SK-N-SH treated with all-trans-retinoic acid at 6 μM for 48 hours (cell line): ENCODE data around the gene ARID1A.

Experiments
- ATAC-seq: fragments of 200-7000 bp; cut with Tn5 transposase; 3 replicates; pipeline ENCODE4 v1.9.1; 2020; ENCODE audit warnings: mild to moderate bottlenecking, moderate library complexity
- ARNTL ChIP-seq: fragments of 450-650 bp; formaldehyde crosslinking; IDR thresholded peaks from 2 replicates; pipeline ENCODE4 v1.5.0; 2020; ENCODE audit warnings: low read depth, mild to moderate bottlenecking, moderate library complexity, borderline replicate concordance
- BACH2 ChIP-seq: fragments of 250-450 bp; sonication (Bioruptor Pico); IDR thresholded peaks from 2 replicates; pipeline ENCODE4 v1.9.0; 2021; ENCODE audit warnings: mild to moderate bottlenecking, borderline replicate concordance
- CREB5 ChIP-seq: fragments of 250-450 bp; sonication (Bioruptor Pico); IDR thresholded peaks from 2 replicates; pipeline ENCODE4 v1.5.1; 2020; ENCODE audit warnings: low read depth, mild to moderate bottlenecking, moderate library complexity
- CSDC2 ChIP-seq: fragments of 250-450 bp; sonication (Bioruptor Pico); IDR thresholded peaks from 2 replicates; pipeline ENCODE4 v1.5.0; 2020; ENCODE audit warnings: mild to moderate bottlenecking, moderate library complexity
- ESRRG ChIP-seq: fragments of 250-450 bp; sonication (Bioruptor Pico); IDR thresholded peaks from 2 replicates; pipeline ENCODE4 v1.6.1; 2021; ENCODE audit warnings: mild to moderate bottlenecking
- GLIS3 ChIP-seq: fragments of 250-450 bp; sonication (Bioruptor Pico); IDR thresholded peaks from 2 replicates; pipeline ENCODE4 v1.5.0; 2020; ENCODE audit warnings: mild to moderate bottlenecking, moderate library complexity
- ISL1 ChIP-seq: fragments of 250-450 bp; sonication (Bioruptor Pico); IDR thresholded peaks from 2 replicates; pipeline ENCODE4 v2.1.2; 2022; ENCODE audit warnings: mild to moderate bottlenecking, moderate library complexity
- PATZ1 ChIP-seq: fragments of 250-450 bp; sonication (Bioruptor Pico); IDR thresholded peaks from 2 replicates; pipeline ENCODE4 v1.8.0; 2020; ENCODE audit warnings: mild to moderate bottlenecking, moderate library complexity, borderline replicate concordance
- POU6F1 ChIP-seq: fragments of 250-450 bp; sonication (Bioruptor Pico); IDR thresholded peaks from 2 replicates; pipeline ENCODE4 v1.8.0; 2021; ENCODE audit warnings: low read depth, mild to moderate bottlenecking, moderate library complexity, borderline replicate concordance
- PPARA ChIP-seq: fragments of 250-450 bp; sonication (Bioruptor Pico); IDR thresholded peaks from 2 replicates; pipeline ENCODE4 v1.5.0; 2020; ENCODE audit warnings: mild to moderate bottlenecking, borderline replicate concordance
- RARB ChIP-seq: fragments of 250-450 bp; sonication (Bioruptor Pico); IDR thresholded peaks from 2 replicates; pipeline ENCODE4 v1.8.0; 2021; ENCODE audit warnings: mild to moderate bottlenecking, moderate library complexity
- SNAI2 ChIP-seq: fragments of 250-450 bp; sonication (Bioruptor Pico); IDR thresholded peaks from 2 replicates; pipeline ENCODE4 v1.5.0; 2020; ENCODE audit warnings: mild to moderate bottlenecking, moderate library complexity
- TCF4 ChIP-seq: fragments of 250-450 bp; sonication (Bioruptor Pico); IDR thresholded peaks from 2 replicates; pipeline ENCODE4 v1.8.0; 2021; ENCODE audit warnings: mild to moderate bottlenecking, moderate library complexity, borderline replicate concordance
- TOX ChIP-seq: fragments of 250-450 bp; sonication (Bioruptor Pico); IDR thresholded peaks from 2 replicates; pipeline ENCODE4 v1.8.0; 2021; ENCODE audit warnings: mild to moderate bottlenecking, moderate library complexity, borderline replicate concordance
- ZC3H10 ChIP-seq: fragments of 250-450 bp; sonication (Bioruptor Pico); IDR thresholded peaks from 2 replicates; pipeline ENCODE4 v1.5.1; 2021; ENCODE audit warnings: mild to moderate bottlenecking, moderate library complexity
- ZFP3 ChIP-seq: fragments of 250-450 bp; sonication (Bioruptor Pico); IDR thresholded peaks from 2 replicates; pipeline ENCODE4 v1.5.0; 2020; ENCODE audit warnings: mild to moderate bottlenecking, moderate library complexity
- ZFP30 ChIP-seq: fragments of 450-650 bp; formaldehyde crosslinking; IDR thresholded peaks from 2 replicates; pipeline ENCODE4 v1.5.0; 2022; ENCODE audit warnings: mild to moderate bottlenecking, moderate library complexity
- ZNF565 ChIP-seq: fragments of 450-650 bp; formaldehyde crosslinking; conservative IDR thresholded peaks from 2 replicates; pipeline ENCODE4 v1.5.0; 2020; ENCODE audit warnings: low read depth, mild to moderate bottlenecking, moderate library complexity
- ZNF70 ChIP-seq: fragments of 450-650 bp; formaldehyde crosslinking; IDR thresholded peaks from 2 replicates; pipeline ENCODE4 v1.5.0; 2020; ENCODE audit warnings: mild to moderate bottlenecking, moderate library complexity
- TF ChIP-seq, protein P1 (sequence below): fragments of 250-450 bp; sonication (Bioruptor Pico); IDR thresholded peaks from 2 replicates; pipeline ENCODE4 v1.5.0; 2020; ENCODE audit warnings: mild to moderate bottlenecking, moderate library complexity

The ARID1A gene

GRCh38 chr1:26767714-26768113 lies 71.9 kb downstream of the ARID1A start:
- no peak for ATAC-seq

GRCh38 chr1:26768755-26769154 lies 72.9 kb downstream of the ARID1A start:
- TF ChIP-seq ISL1 (CRISPR knock-in tag) (no peak), PPARA (no peak), BACH2 (CRISPR knock-in tag) (no peak), SNAI2 (CRISPR knock-in tag) (no peak), ZNF70 (CRISPR knock-in tag) (no peak), PATZ1 (CRISPR knock-in tag) (no peak), ZFP3 (no peak), TCF4 (no peak), CREB5 (no peak), ZNF565 (CRISPR knock-in tag) (no peak)
- peak; percentile 4; the same call in 1 of the 3 replicates for ATAC-seq

More at GRCh38 chr1:26767714-26768113, 71.9 kb downstream of the ARID1A start:
- no peak for TF ChIP-seq TCF4
- no peak for TF ChIP-seq CSDC2 (CRISPR knock-in tag)
- no peak for TF ChIP-seq SNAI2 (CRISPR knock-in tag)
- TF ChIP-seq ZNF565 (CRISPR knock-in tag), result no peak
- TF ChIP-seq ZFP30 (CRISPR knock-in tag), result no peak
- TF ChIP-seq TOX (CRISPR knock-in tag), result no peak
- TF ChIP-seq PATZ1 (CRISPR knock-in tag), result no peak
- no peak for TF ChIP-seq PPARA
- no peak for TF ChIP-seq ZC3H10 (CRISPR knock-in tag)
- no peak for TF ChIP-seq POU6F1
- no peak for TF ChIP-seq ARNTL
- TF ChIP-seq ISL1 (CRISPR knock-in tag), result no peak
- TF ChIP-seq ZNF70 (CRISPR knock-in tag), result no peak
- no peak for TF ChIP-seq BACH2 (CRISPR knock-in tag)

DNA sequence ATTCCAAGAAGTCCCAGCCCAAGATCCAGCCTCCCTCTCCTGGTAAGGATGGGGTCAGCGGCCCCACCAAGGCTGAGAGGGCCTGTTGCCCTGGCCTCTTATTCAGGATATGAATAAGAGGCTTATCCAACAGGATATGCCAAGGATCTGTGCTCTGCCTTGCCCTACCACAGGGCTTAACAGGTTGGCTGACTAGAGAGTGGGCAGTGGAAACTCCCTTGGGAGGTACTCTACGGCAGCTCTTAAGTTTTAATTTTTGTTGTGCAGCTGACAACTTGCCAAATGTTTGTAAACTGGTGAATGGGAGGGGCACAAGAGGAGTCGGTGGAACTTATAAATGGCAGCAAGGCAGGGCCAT lies 75.4 kb downstream of the ARID1A start:
- peak; percentile 41 for ATAC-seq
- TF ChIP-seq PATZ1 (CRISPR knock-in tag) (no peak), ESRRG (CRISPR knock-in tag) (no peak), SNAI2 (CRISPR knock-in tag) (no peak), RARB (CRISPR knock-in tag) (no peak), GLIS3 (no peak), ZNF565 (CRISPR knock-in tag) (no peak), ZC3H10 (CRISPR knock-in tag) (no peak)

GRCh38 chr1:26771643-26772321 lies 76.0 kb downstream of the ARID1A start:
- ATAC-seq, result peak; percentile 80
- TF ChIP-seq CSDC2 (CRISPR knock-in tag), result no peak
- peak; percentile 53 for TF ChIP-seq ISL1 (CRISPR knock-in tag)
- TF ChIP-seq ZC3H10 (CRISPR knock-in tag), result no peak; the same call in 1 of the 2 replicates
- TF ChIP-seq, protein P1, sequence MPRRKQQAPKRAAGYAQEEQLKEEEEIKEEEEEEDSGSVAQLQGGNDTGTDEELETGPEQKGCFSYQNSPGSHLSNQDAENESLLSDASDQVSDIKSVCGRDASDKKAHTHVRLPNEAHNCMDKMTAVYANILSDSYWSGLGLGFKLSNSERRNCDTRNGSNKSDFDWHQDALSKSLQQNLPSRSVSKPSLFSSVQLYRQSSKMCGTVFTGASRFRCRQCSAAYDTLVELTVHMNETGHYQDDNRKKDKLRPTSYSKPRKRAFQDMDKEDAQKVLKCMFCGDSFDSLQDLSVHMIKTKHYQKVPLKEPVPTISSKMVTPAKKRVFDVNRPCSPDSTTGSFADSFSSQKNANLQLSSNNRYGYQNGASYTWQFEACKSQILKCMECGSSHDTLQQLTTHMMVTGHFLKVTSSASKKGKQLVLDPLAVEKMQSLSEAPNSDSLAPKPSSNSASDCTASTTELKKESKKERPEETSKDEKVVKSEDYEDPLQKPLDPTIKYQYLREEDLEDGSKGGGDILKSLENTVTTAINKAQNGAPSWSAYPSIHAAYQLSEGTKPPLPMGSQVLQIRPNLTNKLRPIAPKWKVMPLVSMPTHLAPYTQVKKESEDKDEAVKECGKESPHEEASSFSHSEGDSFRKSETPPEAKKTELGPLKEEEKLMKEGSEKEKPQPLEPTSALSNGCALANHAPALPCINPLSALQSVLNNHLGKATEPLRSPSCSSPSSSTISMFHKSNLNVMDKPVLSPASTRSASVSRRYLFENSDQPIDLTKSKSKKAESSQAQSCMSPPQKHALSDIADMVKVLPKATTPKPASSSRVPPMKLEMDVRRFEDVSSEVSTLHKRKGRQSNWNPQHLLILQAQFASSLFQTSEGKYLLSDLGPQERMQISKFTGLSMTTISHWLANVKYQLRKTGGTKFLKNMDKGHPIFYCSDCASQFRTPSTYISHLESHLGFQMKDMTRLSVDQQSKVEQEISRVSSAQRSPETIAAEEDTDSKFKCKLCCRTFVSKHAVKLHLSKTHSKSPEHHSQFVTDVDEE (CRISPR knock-in tag), result no peak
- no peak for TF ChIP-seq CREB5
